IPS-15b (cell line): ENCODE data around the gene ARMCX2.
A peak's percentile ranks its signal among the peaks of the same experiment; 100 is the strongest.

Experiments used
- H3K27me3 ChIP-seq: one replicate; pipeline ENCODE4 v1.6.1; 2013; ENCODE audit warnings: low read length; ENCODE audit not compliant: control insufficient read depth, insufficient read depth
- H3K36me3 ChIP-seq: one replicate; pipeline ENCODE4 v1.6.1; 2013; ENCODE audit warnings: low read length; ENCODE audit not compliant: control insufficient read depth, insufficient read depth
- H3K4me1 ChIP-seq: one replicate; pipeline ENCODE4 v1.6.1; 2013; ENCODE audit warnings: mild to moderate bottlenecking, low read length; ENCODE audit not compliant: control insufficient read depth, insufficient read depth
- H3K4me3 ChIP-seq: one replicate; pipeline ENCODE4 v1.5.1; 2013; ENCODE audit warnings: low read depth, low read length
- H3K9ac ChIP-seq: one replicate; pipeline ENCODE4 v1.6.1; 2013; ENCODE audit warnings: low read depth, mild to moderate bottlenecking, low read length
- H3K9me3 ChIP-seq: one replicate; pipeline ENCODE4 v1.6.1; 2013; ENCODE audit warnings: mild to moderate bottlenecking, low read length; ENCODE audit not compliant: control insufficient read depth, insufficient read depth

The ARMCX2 gene

DNA sequence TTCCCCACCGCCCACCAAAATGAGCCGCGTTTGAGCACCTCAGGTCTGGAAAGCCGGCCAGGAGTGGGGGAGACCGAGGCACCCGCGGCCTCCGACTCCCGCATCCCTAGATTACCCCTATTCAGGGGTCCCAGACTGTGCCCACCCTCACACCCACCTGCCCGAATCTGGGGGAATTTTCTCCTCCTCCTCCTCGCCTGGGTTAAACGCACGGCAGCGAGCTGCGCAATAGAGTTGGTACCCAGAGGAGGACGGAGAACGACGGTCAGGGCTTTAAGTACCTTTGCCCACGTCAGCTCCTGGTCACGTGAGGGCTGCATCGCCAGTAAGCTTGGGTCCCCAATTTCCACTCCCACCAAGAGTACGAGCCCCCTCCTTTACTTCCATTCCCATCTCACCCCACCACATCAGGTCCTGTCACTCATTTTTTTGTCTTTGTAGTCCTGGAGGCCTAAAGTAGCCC lies at the start of gene ARMCX2:
Gene ARMCX2 (minus strand): TSS at position 250 of the 463 bp plus-strand sequence. CDS start 2,262 bp downstream, outside the sequence.
- Histone ChIP-seq H3K36me3 (peaks cover 9% of the 10 kb centered on the region), H3K4me1 (no peaks in the 10 kb centered on the region), H3K9ac (peak within 1 kb of the TSS; percentile 76), H3K27me3 (no peaks in the 10 kb centered on the region), H3K9me3 (no peaks in the 10 kb centered on the region), H3K4me3 (peak within 1 kb of the TSS; percentile 83)

GRCh38 chrX:101709384-101709783 lies 49.7 kb upstream of the ARMCX2 start:
- no peaks in the 10 kb centered on the region for H3K36me3 ChIP-seq
- no peaks in the 10 kb centered on the region for H3K27me3 ChIP-seq
- no peaks in the 10 kb centered on the region for H3K4me1 ChIP-seq

GRCh38 chrX:101708163-101708562 lies 48.5 kb upstream of the ARMCX2 start:
- Histone ChIP-seq H3K9ac (no peak overlapping the region), H3K36me3 (no peaks in the 10 kb centered on the region), H3K9me3 (no peaks in the 10 kb centered on the region), H3K4me3 (no peak overlapping the region), H3K27me3 (no peaks in the 10 kb centered on the region), H3K4me1 (no peaks in the 10 kb centered on the region)

More at GRCh38 chrX:101709384-101709783, 49.7 kb upstream of the ARMCX2 start:
- Histone ChIP-seq H3K4me3 (no peak overlapping the region), H3K9me3 (no peaks in the 10 kb centered on the region), H3K9ac (no peak overlapping the region)

- Histone ChIP-seq H3K9ac (no peak overlapping the region), H3K36me3 (no peaks in the 10 kb centered on the region), H3K4me3 (no peak overlapping the region), H3K27me3 (no peaks in the 10 kb centered on the region), H3K9me3 (no peaks in the 10 kb centered on the region), H3K4me1 (no peaks in the 10 kb centered on the region)
Observed at GRCh38 chrX:101693476-101693875, 33.8 kb upstream of the ARMCX2 start.

DNA sequence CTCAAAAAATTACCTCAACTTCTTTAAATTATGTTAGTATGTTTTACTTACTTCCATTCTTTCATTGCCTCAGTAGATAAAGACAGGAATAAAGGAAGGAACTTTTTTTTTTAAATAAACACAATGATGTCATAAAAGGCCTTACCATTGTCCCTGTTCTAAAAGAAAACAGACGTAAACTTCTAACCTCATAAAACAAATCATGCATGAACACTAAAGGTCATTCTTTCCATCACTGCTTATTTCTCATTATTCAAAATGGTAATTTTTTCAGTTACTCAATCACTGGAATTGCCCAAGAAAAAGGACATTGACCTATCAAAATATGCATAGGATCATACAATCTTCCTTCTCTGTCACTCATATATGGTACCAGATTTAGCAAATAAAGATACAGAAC lies 32.2 kb upstream of the ARMCX2 start:
- H3K36me3 ChIP-seq, result no peaks in the 10 kb centered on the region
- no peaks in the 10 kb centered on the region for H3K27me3 ChIP-seq
- no peak overlapping the region for H3K9ac ChIP-seq
- no peak overlapping the region for H3K4me3 ChIP-seq
- no peaks in the 10 kb centered on the region for H3K9me3 ChIP-seq
- peaks cover under 1% of the 10 kb centered on the region for H3K4me1 ChIP-seq

- Histone ChIP-seq H3K9ac (no peak overlapping the region), H3K9me3 (no peaks in the 10 kb centered on the region), H3K4me3 (no peak overlapping the region), H3K36me3 (no peaks in the 10 kb centered on the region), H3K4me1 (peaks cover 9% of the 10 kb centered on the region), H3K27me3 (no peaks in the 10 kb centered on the region)
Observed at GRCh38 chrX:101686574-101686973, 26.9 kb upstream of the ARMCX2 start.

GRCh38 chrX:101685923-101686322 lies 26.3 kb upstream of the ARMCX2 start:
- Histone ChIP-seq H3K9me3 (no peaks in the 10 kb centered on the region), H3K9ac (no peak overlapping the region), H3K27me3 (no peaks in the 10 kb centered on the region), H3K36me3 (no peaks in the 10 kb centered on the region), H3K4me1 (peaks cover 9% of the 10 kb centered on the region), H3K4me3 (no peak overlapping the region)

- H3K4me1 ChIP-seq, result peaks cover 9% of the 10 kb centered on the region
- H3K27me3 ChIP-seq, result no peaks in the 10 kb centered on the region
Observed at GRCh38 chrX:101682723-101683122, 23.1 kb upstream of the ARMCX2 start.

GRCh38 chrX:101677028-101677427 lies 17.4 kb upstream of the ARMCX2 start:
- Histone ChIP-seq H3K27me3 (no peaks in the 10 kb centered on the region), H3K4me1 (no peaks in the 10 kb centered on the region), H3K9ac (no peak overlapping the region), H3K4me3 (no peak overlapping the region), H3K9me3 (no peaks in the 10 kb centered on the region), H3K36me3 (no peaks in the 10 kb centered on the region)

More at GRCh38 chrX:101682723-101683122, 23.1 kb upstream of the ARMCX2 start:
- Histone ChIP-seq H3K9me3 (no peaks in the 10 kb centered on the region), H3K9ac (no peak overlapping the region), H3K4me3 (no peak overlapping the region), H3K36me3 (no peaks in the 10 kb centered on the region)

GRCh38 chrX:101676571-101676970 lies 16.9 kb upstream of the ARMCX2 start:
- no peak overlapping the region for H3K9ac ChIP-seq
- H3K4me1 ChIP-seq, result no peaks in the 10 kb centered on the region
- H3K27me3 ChIP-seq, result no peaks in the 10 kb centered on the region
- no peaks in the 10 kb centered on the region for H3K9me3 ChIP-seq
- no peaks in the 10 kb centered on the region for H3K36me3 ChIP-seq
- H3K4me3 ChIP-seq, result no peak overlapping the region

GRCh38 chrX:101668143-101668542 lies 8.5 kb upstream of the ARMCX2 start:
- Histone ChIP-seq H3K9me3 (no peaks in the 10 kb centered on the region), H3K9ac (no peak overlapping the region), H3K27me3 (no peaks in the 10 kb centered on the region)

DNA sequence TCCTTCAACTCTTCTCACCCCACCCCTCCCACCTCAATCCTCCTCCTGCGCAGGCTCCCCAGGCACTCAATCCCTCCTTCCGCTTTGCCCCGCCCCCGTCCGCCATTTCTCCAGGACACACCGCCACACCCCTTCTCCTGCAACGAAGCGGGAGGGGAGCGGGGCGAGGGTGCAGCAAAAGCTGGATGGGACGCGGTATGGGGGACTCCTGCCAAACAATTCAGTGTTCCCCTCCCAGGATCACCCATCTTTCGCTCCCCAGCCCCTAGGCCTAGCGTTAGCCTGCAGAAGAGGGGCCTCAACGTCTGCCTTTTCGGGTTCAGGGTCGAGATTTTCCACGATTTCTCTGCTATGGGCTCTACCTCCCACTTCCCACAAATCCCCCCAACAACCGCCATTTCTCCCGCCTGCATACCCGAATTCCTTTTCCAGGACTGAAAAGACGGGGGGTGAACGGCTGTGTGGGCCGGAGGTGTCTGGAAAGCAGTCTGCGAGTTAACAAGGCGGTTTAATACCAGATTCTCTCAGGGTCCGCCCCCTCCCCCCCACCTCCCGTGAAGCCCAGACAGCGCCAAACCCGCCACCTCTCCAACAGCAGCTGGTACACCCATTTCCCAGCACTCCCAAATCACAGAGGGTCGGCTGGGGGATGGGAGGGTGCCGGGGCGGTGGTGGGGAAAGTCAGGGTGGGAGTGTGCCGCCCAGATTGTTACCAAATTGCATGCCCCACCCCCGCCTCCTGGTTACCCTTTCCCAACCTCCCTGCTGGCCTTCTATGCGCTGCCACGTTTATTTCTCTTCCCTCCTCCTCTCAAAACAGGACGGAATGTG lies 774 bp downstream of the ARMCX2 start:
- Histone ChIP-seq H3K27me3 (no peaks in the 10 kb centered on the region), H3K4me1 (no peaks in the 10 kb centered on the region), H3K4me3 (peak overlapping the region; percentile 83), H3K36me3 (peaks cover 9% of the 10 kb centered on the region), H3K9me3 (no peaks in the 10 kb centered on the region), H3K9ac (peak overlapping the region; percentile 76)

More at GRCh38 chrX:101668143-101668542, 8.5 kb upstream of the ARMCX2 start:
- no peak overlapping the region for H3K4me3 ChIP-seq
- H3K36me3 ChIP-seq, result no peaks in the 10 kb centered on the region
- no peaks in the 10 kb centered on the region for H3K4me1 ChIP-seq
